GM19467 (cell line): Measurements from ENCODE around the gene CAMKV.
"Not testable (repeated sequence)": the region's sequence is repeated elsewhere in the genome, so short reads cannot be mapped to it uniquely, and the experiment has no call there.

Source experiments
- ATAC-seq: cut with Tn5 transposase; IDR thresholded peaks from one replicate; pipeline ENCODE4 v1.9.1; 2021; ENCODE audit warnings: mild to moderate bottlenecking, moderate library complexity; ENCODE audit not compliant: unreplicated experiment

The CAMKV gene

GRCh38 chr3:49856181-49857005, 13.3 kb downstream of the CAMKV start, which contains the start of gene TRAIP:
Gene TRAIP (minus strand): TSS chr3:49856564. CDS start chr3:49856453, 111 bp downstream.
- peak; percentile 92 for ATAC-seq

GRCh38 chr3:49855662-49856061, 14.0 kb downstream of the CAMKV start:
- no peak for ATAC-seq

- no peak for ATAC-seq
Observed at GRCh38 chr3:49845694-49846093, 24.0 kb downstream of the CAMKV start.

GRCh38 chr3:49844464-49845183, 25.1 kb downstream of the CAMKV start:
- no peak for ATAC-seq

GRCh38 chr3:49842843-49843517, 26.7 kb downstream of the CAMKV start:
- no peak for ATAC-seq

- no peak for ATAC-seq
Observed at GRCh38 chr3:49841806-49842205, 27.9 kb downstream of the CAMKV start.

GRCh38 chr3:49841126-49841696, 28.5 kb downstream of the CAMKV start:
- no peak for ATAC-seq

GRCh38 chr3:49840388-49840787, 29.3 kb downstream of the CAMKV start:
- no peak for ATAC-seq

GRCh38 chr3:49839193-49839809, 30.4 kb downstream of the CAMKV start:
- no peak for ATAC-seq

GRCh38 chr3:49831341-49831740, 38.4 kb downstream of the CAMKV start:
- no peak for ATAC-seq

GRCh38 chr3:49826016-49826415, 43.7 kb downstream of the CAMKV start:
- ATAC-seq, result no peak

GRCh38 chr3:49823131-49823530, 46.6 kb downstream of the CAMKV start:
- not testable (repeated sequence) for ATAC-seq

GRCh38 chr3:49813497-49814174, 56.1 kb downstream of the CAMKV start, which contains the start of gene UBA7:
Gene UBA7 (minus strand): TSS chr3:49813953. CDS start chr3:49813787, 166 bp downstream.
- peak; percentile 62 for ATAC-seq

- ATAC-seq, result peak; percentile 6
Observed at GRCh38 chr3:49812916-49813496, 56.7 kb downstream of the CAMKV start.
